HG02884 (cell line): ENCODE measurements around the gene GDI1.

Experiments used
- ATAC-seq: cut with Tn5 transposase; IDR thresholded peaks from one replicate; pipeline ENCODE4 v1.9.1; 2021; ENCODE audit warnings: mild to moderate bottlenecking, moderate library complexity; ENCODE audit not compliant: unreplicated experiment

The GDI1 gene

GRCh38 chrX:154478728-154479622 lies 42.0 kb downstream of the GDI1 start, which contains the start of gene LAGE3:
Gene LAGE3 (minus strand): TSS chrX:154479281. CDS start chrX:154478915, 366 bp downstream.
- peak; percentile 75 for ATAC-seq

DNA sequence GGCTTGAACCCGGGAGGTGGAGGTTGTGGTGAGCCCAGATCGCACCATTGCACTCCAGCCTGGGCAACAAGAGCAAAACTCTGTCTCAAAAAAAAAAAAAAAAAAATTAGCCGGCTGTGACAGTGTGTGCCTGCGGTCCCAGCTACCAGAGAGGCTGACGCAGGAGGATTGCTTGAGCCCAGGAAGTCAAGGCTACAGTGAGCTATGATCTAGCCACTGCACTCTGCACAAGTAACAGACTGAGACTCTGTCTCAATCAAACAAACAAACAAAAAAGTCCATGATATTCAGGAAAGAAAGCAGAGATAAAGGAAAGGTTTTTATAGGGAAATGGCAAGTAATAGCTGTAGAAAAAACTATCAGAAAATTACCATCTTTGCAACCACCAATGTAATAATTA lies 44.2 kb downstream of the GDI1 start:
- no peak for ATAC-seq

DNA sequence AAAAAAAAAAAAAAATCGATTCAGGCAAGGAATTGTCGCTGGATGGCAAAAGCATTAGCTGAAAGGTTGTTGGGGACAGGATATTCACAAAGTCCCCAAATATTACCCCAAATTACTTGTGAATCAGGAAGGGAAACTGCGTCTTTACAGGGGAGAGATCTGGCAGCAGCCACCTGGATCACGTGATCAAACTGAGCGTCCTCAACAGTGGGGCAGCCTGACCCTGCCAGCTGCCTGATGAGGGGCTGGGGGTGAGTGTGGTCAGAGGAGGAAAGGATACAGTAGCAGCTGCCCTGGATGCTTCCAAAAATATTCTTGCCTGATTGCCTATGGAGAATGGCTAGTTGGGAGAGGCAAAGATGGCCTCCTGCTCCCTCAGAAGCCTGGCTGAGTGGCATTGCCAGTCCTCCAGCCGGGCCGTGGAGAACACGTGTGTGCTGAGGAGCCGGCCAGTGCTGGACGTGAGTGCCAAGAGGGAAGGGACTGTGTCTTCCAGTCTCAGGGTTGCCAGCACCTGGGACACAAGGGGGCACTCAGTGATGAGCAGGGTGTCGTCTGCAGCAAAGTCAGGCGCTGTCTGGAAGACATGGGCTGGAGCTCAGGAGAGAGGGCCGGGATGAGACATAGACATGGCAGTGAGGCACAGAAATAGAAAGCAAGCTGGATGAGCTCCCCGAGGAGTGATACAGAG lies 45.1 kb downstream of the GDI1 start:
- ATAC-seq: no peak

GRCh38 chrX:154482786-154483185 lies 45.8 kb downstream of the GDI1 start:
- ATAC-seq: no peak

GRCh38 chrX:154483325-154483724 lies 46.4 kb downstream of the GDI1 start:
- ATAC-seq: no peak

GRCh38 chrX:154484255-154485149 lies 47.5 kb downstream of the GDI1 start:
- ATAC-seq: no peak

GRCh38 chrX:154485150-154486051 lies 48.4 kb downstream of the GDI1 start:
- ATAC-seq: no peak

DNA sequence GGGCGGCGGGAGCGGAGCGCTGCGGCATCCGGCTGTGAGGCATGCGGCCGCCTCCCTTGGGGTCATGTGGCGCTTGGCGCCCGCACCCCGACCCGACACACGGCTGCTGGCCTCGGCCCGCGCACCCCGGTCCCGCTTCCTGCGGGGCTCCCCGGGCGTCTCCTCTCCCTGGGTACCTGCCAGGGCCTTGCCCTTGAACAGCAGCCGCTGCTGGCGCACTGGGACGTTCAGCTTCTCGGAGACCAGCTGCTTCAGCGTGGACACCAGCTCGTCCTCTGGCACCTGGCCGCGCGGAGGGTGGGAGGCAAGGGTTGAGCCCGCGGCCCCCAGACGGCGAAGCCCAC lies 49.1 kb downstream of the GDI1 start:
- no peak for ATAC-seq

- ATAC-seq: no peak
Observed at GRCh38 chrX:154486396-154487207, 49.6 kb downstream of the GDI1 start, which contains the start of gene UBL4A. Gene UBL4A (minus strand): TSS chrX:154486615. CDS start chrX:154486584, 31 bp downstream.

DNA sequence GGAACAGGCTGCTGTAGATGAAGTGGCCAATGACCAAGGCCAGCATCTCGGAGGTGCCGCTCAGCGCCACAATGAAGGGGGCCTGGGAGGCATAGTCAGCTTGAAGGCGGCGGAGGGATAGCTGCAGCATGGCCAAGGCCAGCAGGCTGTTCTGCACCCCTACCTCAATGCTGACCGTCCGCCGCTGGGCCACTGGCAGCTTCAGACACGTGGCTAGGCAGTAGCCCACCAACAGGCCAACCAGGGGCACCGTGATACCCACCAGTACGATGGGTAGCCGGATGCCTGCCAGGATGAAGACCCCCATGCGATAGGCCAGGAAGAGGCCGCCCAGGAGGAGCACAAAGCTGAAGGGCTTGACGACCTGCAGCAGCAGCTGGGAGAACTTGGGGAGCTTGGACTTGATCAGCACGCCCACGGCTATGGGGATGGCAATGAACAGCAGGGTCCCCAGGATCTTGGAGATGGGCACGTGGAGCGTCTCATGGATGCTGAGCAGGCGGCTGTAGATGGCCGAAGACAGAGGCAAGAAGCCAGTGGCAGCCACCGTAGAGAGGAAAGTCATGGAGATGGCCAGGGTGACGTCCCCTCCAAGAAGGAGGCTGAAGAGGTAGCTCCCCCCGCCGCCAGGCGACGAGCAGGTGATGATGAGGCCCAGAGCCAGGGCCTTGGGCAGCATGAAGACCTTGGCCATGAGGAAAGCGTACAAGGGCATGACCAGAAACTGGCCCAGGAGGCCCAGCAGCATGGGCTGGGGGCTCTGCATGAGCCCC lies 50.8 kb downstream of the GDI1 start:
- ATAC-seq: no peak

GRCh38 chrX:154488336-154489075 lies 51.6 kb downstream of the GDI1 start:
- ATAC-seq: no peak

DNA sequence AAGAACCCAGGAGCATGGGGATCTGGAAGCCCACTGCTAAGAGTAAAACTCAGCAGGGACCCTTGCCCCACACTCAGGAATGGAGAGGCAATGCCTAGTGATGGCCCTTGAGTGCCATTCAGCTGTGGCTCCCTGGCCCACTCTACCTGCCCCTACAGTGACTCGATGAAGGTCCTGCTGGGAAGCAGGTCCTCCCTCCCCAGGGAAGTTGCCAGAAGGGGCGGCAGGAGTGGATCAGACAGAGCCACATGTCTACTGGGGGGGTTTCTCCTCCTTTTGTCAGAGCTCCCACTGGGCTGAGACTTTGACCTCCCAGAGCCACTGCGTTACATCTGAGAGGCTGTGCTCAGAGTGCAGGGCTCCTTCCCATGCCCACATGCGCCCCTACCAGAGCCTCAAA lies 52.2 kb downstream of the GDI1 start:
- no peak for ATAC-seq

DNA sequence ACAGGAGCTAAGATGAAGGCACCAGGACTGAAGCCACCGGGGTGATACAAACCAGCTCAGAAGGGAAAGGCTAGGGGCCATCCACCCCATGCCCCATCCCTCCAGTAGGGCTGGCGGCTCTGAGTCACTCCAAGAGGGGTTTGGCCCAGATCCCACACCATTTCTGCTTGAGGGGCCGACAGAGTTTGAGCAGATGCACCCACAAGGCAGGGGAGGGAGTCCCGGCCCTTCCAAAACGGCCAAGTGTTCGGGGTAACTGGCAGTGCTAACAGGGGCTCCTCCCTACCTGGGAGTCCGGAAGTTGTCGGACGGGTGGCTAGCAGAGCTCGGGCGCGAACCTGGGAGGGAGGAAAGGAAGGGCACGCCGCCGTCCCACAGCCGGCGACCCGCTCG lies 53.1 kb downstream of the GDI1 start:
- ATAC-seq: peak; percentile 28

- peak; percentile 75 for ATAC-seq
Observed at GRCh38 chrX:154490414-154491083, 53.6 kb downstream of the GDI1 start, which contains the start of gene SLC10A3. Gene SLC10A3 (minus strand): TSS chrX:154490629. CDS start chrX:154488940, 1,689 bp downstream.
